MM.1S (cell line): ENCODE measurements around the gene CNTNAP2.

Experiments used
- DNase-seq: peaks from one replicate; pipeline ENCODE4 v3.0.0-alpha.2; 2015
- H2AFZ ChIP-seq: fragments of 300-600 bp; sonication (generic); 2 replicates; pipeline ENCODE4 v1.6.0; 2016; ENCODE audit warnings: antibody characterized with exemption, low read length
- H3F3A ChIP-seq: fragments of 300-600 bp; sonication (generic); 2 replicates; pipeline ENCODE4 v1.6.1; 2016; ENCODE audit warnings: mild to moderate bottlenecking, antibody characterized with exemption, low read length, moderate library complexity, mixed read lengths; ENCODE audit not compliant: insufficient read depth
- H3K27ac ChIP-seq: fragments of 300-600 bp; sonication (generic); 2 replicates; pipeline ENCODE4 v1.5.1; 2016; ENCODE audit warnings: mild to moderate bottlenecking, low read length
- H3K27me3 ChIP-seq: fragments of 300-600 bp; sonication (generic); replicated peaks from 2 replicates; pipeline ENCODE4 v1.6.0; 2016; ENCODE audit warnings: low read length; ENCODE audit not compliant: insufficient read depth
- H3K36me3 ChIP-seq: fragments of 300-600 bp; sonication (generic); replicated peaks from 2 replicates; pipeline ENCODE4 v1.6.1; 2016; ENCODE audit warnings: mild to moderate bottlenecking, low read length, mixed read lengths; ENCODE audit not compliant: insufficient read depth
- H3K4me1 ChIP-seq: fragments of 300-600 bp; sonication (generic); 2 replicates; pipeline ENCODE4 v1.6.1; 2016; ENCODE audit warnings: low read length, mixed read lengths
- H3K4me2 ChIP-seq: fragments of 300-600 bp; sonication (generic); 2 replicates; pipeline ENCODE4 v1.6.0; 2016; ENCODE audit warnings: low read depth, low read length
- H3K4me3 ChIP-seq: fragments of 300-600 bp; sonication (generic); 2 replicates; pipeline ENCODE4 v1.5.1; 2016; ENCODE audit warnings: low read length, mixed read lengths
- H3K79me2 ChIP-seq: fragments of 300-600 bp; sonication (generic); 2 replicates; pipeline ENCODE4 v1.6.1; 2016; ENCODE audit warnings: mixed run types, low read length, mixed read lengths
- H3K9ac ChIP-seq: fragments of 300-600 bp; sonication (generic); 2 replicates; pipeline ENCODE4 v1.6.1; 2016; ENCODE audit warnings: low read length, mixed read lengths
- H3K9me2 ChIP-seq: fragments of 300-600 bp; sonication (generic); replicated peaks from 2 replicates; pipeline ENCODE4 v1.6.1; 2016; ENCODE audit warnings: mild to moderate bottlenecking, low read length, mixed read lengths; ENCODE audit not compliant: insufficient read depth
- H3K9me3 ChIP-seq: fragments of 300-600 bp; sonication (generic); replicated peaks from 2 replicates; pipeline ENCODE4 v1.6.1; 2016; ENCODE audit warnings: mild to moderate bottlenecking, low read length, mixed read lengths; ENCODE audit not compliant: insufficient read depth
- H4K20me1 ChIP-seq: fragments of 300-600 bp; sonication (generic); 2 replicates; pipeline ENCODE4 v1.6.1; 2016; ENCODE audit warnings: mild to moderate bottlenecking, low read length, moderate library complexity, mixed read lengths; ENCODE audit not compliant: insufficient read depth
- EZH2 ChIP-seq: fragments of 300-600 bp; sonication (generic); optimal IDR thresholded peaks from 2 replicates; pipeline ENCODE3; 2017; ENCODE audit warnings: low read depth, mild to moderate bottlenecking, antibody characterized with exemption, low read length, mixed read lengths
- EZH2phosphoT487 ChIP-seq: fragments of 300-600 bp; sonication (generic); IDR thresholded peaks from 2 replicates; pipeline ENCODE4 v1.6.1; 2018; ENCODE audit warnings: antibody characterized with exemption, low read length
- TF ChIP-seq, protein P1 (sequence below): fragments of 300-600 bp; sonication (generic); IDR thresholded peaks from 2 replicates; pipeline ENCODE4 v1.5.1; 2016; ENCODE audit warnings: antibody characterized with exemption, low read length, mixed read lengths

Gene CNTNAP2

GRCh38 chr7:146791344-146792285 is 675.0 kb downstream of the CNTNAP2 start:
- no peaks in the 10 kb centered on the region for H3K36me3 ChIP-seq
- H3K9ac ChIP-seq = no peak overlapping the region
- H3K27ac ChIP-seq = no peak overlapping the region
- H3K9me2 ChIP-seq = no peaks in the 10 kb centered on the region
- H3K4me1 ChIP-seq = no peaks in the 10 kb centered on the region
- H3F3A ChIP-seq = no peaks in the 10 kb centered on the region
- no peak overlapping the region for H3K4me3 ChIP-seq
- H4K20me1 ChIP-seq = no peaks in the 10 kb centered on the region
- H3K9me3 ChIP-seq = no peaks in the 10 kb centered on the region
- H2AFZ ChIP-seq = no peak overlapping the region
- no peaks in the 10 kb centered on the region for H3K27me3 ChIP-seq
- H3K4me2 ChIP-seq = no peak overlapping the region
- no peak for DNase-seq
- H3K79me2 ChIP-seq = no peaks in the 10 kb centered on the region
- no peak for TF ChIP-seq EZH2phosphoT487
- TF ChIP-seq, protein P1, sequence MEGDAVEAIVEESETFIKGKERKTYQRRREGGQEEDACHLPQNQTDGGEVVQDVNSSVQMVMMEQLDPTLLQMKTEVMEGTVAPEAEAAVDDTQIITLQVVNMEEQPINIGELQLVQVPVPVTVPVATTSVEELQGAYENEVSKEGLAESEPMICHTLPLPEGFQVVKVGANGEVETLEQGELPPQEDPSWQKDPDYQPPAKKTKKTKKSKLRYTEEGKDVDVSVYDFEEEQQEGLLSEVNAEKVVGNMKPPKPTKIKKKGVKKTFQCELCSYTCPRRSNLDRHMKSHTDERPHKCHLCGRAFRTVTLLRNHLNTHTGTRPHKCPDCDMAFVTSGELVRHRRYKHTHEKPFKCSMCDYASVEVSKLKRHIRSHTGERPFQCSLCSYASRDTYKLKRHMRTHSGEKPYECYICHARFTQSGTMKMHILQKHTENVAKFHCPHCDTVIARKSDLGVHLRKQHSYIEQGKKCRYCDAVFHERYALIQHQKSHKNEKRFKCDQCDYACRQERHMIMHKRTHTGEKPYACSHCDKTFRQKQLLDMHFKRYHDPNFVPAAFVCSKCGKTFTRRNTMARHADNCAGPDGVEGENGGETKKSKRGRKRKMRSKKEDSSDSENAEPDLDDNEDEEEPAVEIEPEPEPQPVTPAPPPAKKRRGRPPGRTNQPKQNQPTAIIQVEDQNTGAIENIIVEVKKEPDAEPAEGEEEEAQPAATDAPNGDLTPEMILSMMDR = no peak
- TF ChIP-seq EZH2 = no peak

GRCh38 chr7:146804620-146805019 is 688.0 kb downstream of the CNTNAP2 start:
- H3K4me2 ChIP-seq = no peak overlapping the region
- no peaks in the 10 kb centered on the region for H3F3A ChIP-seq
- no peak overlapping the region for H3K27ac ChIP-seq
- no peak overlapping the region for H3K4me3 ChIP-seq
- H3K79me2 ChIP-seq = no peaks in the 10 kb centered on the region
- TF ChIP-seq, protein P1 = no peak
- TF ChIP-seq EZH2phosphoT487 (no peak), EZH2 (no peak)
- no peaks in the 10 kb centered on the region for H3K4me1 ChIP-seq
- H2AFZ ChIP-seq = no peak overlapping the region
- H3K9ac ChIP-seq = no peak overlapping the region
- no peaks in the 10 kb centered on the region for H3K9me2 ChIP-seq
- no peaks in the 10 kb centered on the region for H4K20me1 ChIP-seq
- DNase-seq = no peak
- H3K36me3 ChIP-seq = no peaks in the 10 kb centered on the region
- H3K27me3 ChIP-seq = no peaks in the 10 kb centered on the region
- no peaks in the 10 kb centered on the region for H3K9me3 ChIP-seq

GRCh38 chr7:146805082-146805481 is 688.5 kb downstream of the CNTNAP2 start:
- TF ChIP-seq, protein P1 = no peak
- no peak for TF ChIP-seq EZH2
- TF ChIP-seq EZH2phosphoT487 = no peak
- Histone ChIP-seq H3K9ac (no peak overlapping the region), H3K36me3 (no peaks in the 10 kb centered on the region), H3K4me3 (no peak overlapping the region), H4K20me1 (no peaks in the 10 kb centered on the region), H3K79me2 (no peaks in the 10 kb centered on the region), H3K27ac (no peak overlapping the region), H3K4me1 (no peaks in the 10 kb centered on the region), H2AFZ (no peak overlapping the region), H3K9me2 (no peaks in the 10 kb centered on the region), H3K4me2 (no peak overlapping the region), H3K27me3 (no peaks in the 10 kb centered on the region), H3K9me3 (no peaks in the 10 kb centered on the region), H3F3A (no peaks in the 10 kb centered on the region)
- no peak for DNase-seq
